OCI-LY1 (cell line): ENCODE measurements around the gene CRHR1.

Source experiments
- H2AFZ ChIP-seq: fragments of 200-600 bp; sonication (generic), shearing (Covaris generic); 2 replicates; pipeline ENCODE4 v1.6.0; 2014; ENCODE audit warnings: antibody characterized with exemption, mild to moderate bottlenecking, low read length
- H3F3A ChIP-seq: fragments of 200-600 bp; sonication (generic), shearing (Covaris generic); 2 replicates; pipeline ENCODE4 v1.6.0; 2014; ENCODE audit warnings: mild to moderate bottlenecking, antibody characterized with exemption, low read length, moderate library complexity; ENCODE audit not compliant: insufficient read depth
- H3K27ac ChIP-seq: fragments of 200-600 bp; sonication (generic); 2 replicates; pipeline ENCODE4 v1.5.1; 2014; ENCODE audit warnings: low read length, mixed run types, mild to moderate bottlenecking, low read depth; ENCODE audit not compliant: poor library complexity, severe bottlenecking
- H3K27me3 ChIP-seq: fragments of 200-600 bp; sonication (generic); 2 replicates; pipeline ENCODE4 v1.6.0; 2014; ENCODE audit warnings: antibody characterized with exemption, mild to moderate bottlenecking, low read length, moderate library complexity; ENCODE audit not compliant: insufficient read depth
- H3K36me3 ChIP-seq: fragments of 200-600 bp; sonication (generic); 2 replicates; pipeline ENCODE4 v1.6.1; 2014; ENCODE audit warnings: mild to moderate bottlenecking, antibody characterized with exemption, low read length, moderate library complexity, mixed read lengths; ENCODE audit not compliant: insufficient read depth
- H3K4me1 ChIP-seq: fragments of 200-600 bp; sonication (generic); 2 replicates; pipeline ENCODE4 v1.5.1; 2014; ENCODE audit warnings: mild to moderate bottlenecking, low read length, moderate library complexity; ENCODE audit not compliant: insufficient read depth, severe bottlenecking
- H3K4me2 ChIP-seq: fragments of 200-600 bp; sonication (generic), shearing (Covaris generic); 2 replicates; pipeline ENCODE4 v1.6.1; 2014; ENCODE audit warnings: low read length
- H3K4me3 ChIP-seq: fragments of 200-600 bp; sonication (generic); 2 replicates; pipeline ENCODE4 v1.5.1; 2014; ENCODE audit warnings: low read length, low read depth, mild to moderate bottlenecking, mixed read lengths; ENCODE audit not compliant: poor library complexity, severe bottlenecking
- H3K79me2 ChIP-seq: fragments of 200-600 bp; shearing (Covaris generic); 2 replicates; pipeline ENCODE4 v1.6.1; 2016; ENCODE audit warnings: mixed run types, low read length, mixed read lengths; ENCODE audit not compliant: insufficient read depth
- H3K9ac ChIP-seq: fragments of 200-600 bp; sonication (generic), shearing (Covaris generic); 2 replicates; pipeline ENCODE4 v1.6.1; 2014; ENCODE audit warnings: mild to moderate bottlenecking, low read length, mixed read lengths
- H3K9me2 ChIP-seq: fragments of 200-600 bp; sonication (generic), shearing (Covaris generic); 2 replicates; pipeline ENCODE4 v1.6.1; 2014; ENCODE audit warnings: low read depth, mild to moderate bottlenecking, low read length, mixed read lengths
- H3K9me3 ChIP-seq: fragments of 200-600 bp; shearing (Covaris generic); 2 replicates; pipeline ENCODE4 v1.6.1; 2014; ENCODE audit warnings: low read length, mixed read lengths
- H4K20me1 ChIP-seq: fragments of 200-600 bp; sonication (generic), shearing (Covaris generic); 2 replicates; pipeline ENCODE4 v1.6.0; 2016; ENCODE audit warnings: mild to moderate bottlenecking, low read length; ENCODE audit not compliant: insufficient read depth
- CTCF ChIP-seq: fragments of 200-600 bp; sonication (generic), shearing (Covaris generic); IDR thresholded peaks from 2 replicates; pipeline ENCODE4 v1.5.1; 2017; ENCODE audit warnings: mild to moderate bottlenecking, antibody characterized with exemption, low read length, moderate library complexity, mixed read lengths
- EZH2 ChIP-seq: fragments of 200-600 bp; sonication (generic), shearing (Covaris generic); IDR thresholded peaks from 2 replicates; pipeline ENCODE4 v1.8.0; 2017; ENCODE audit warnings: borderline replicate concordance, mixed run types, mild to moderate bottlenecking, antibody characterized with exemption, low read length, moderate library complexity, mixed read lengths

Gene CRHR1

GRCh38 chr17:45782889-45783592 is 1.1 kb upstream of the CRHR1 start:
- H3K79me2 ChIP-seq, result no peaks in the 10 kb centered on the region
- H3K4me2 ChIP-seq, result no peak overlapping the region
- H3K9me2 ChIP-seq, result no peaks in the 10 kb centered on the region
- H3K27me3 ChIP-seq, result no peaks in the 10 kb centered on the region
- H3K9me3 ChIP-seq, result no peaks in the 10 kb centered on the region
- no peak overlapping the region for H2AFZ ChIP-seq
- H3F3A ChIP-seq, result no peaks in the 10 kb centered on the region
- H3K36me3 ChIP-seq, result no peaks in the 10 kb centered on the region
- H3K27ac ChIP-seq, result no peak overlapping the region
- H3K4me3 ChIP-seq, result no peak overlapping the region
- no peak overlapping the region for H3K9ac ChIP-seq
- TF ChIP-seq EZH2 (no peak), CTCF (0 out of 2 replicates have a peak, but pooled peaks have one; percentile 7)
- no peaks in the 10 kb centered on the region for H3K4me1 ChIP-seq
- H4K20me1 ChIP-seq, result no peaks in the 10 kb centered on the region

- H3K27ac ChIP-seq, result no peak overlapping the region
- no peaks in the 10 kb centered on the region for H3K36me3 ChIP-seq
- H3K9me3 ChIP-seq, result no peaks in the 10 kb centered on the region
- H3K4me3 ChIP-seq, result no peak overlapping the region
- no peak overlapping the region for H2AFZ ChIP-seq
- H4K20me1 ChIP-seq, result no peaks in the 10 kb centered on the region
- H3K79me2 ChIP-seq, result no peaks in the 10 kb centered on the region
- no peaks in the 10 kb centered on the region for H3K27me3 ChIP-seq
- H3F3A ChIP-seq, result no peaks in the 10 kb centered on the region
- TF ChIP-seq EZH2, result no peak
- no peak for TF ChIP-seq CTCF
- no peaks in the 10 kb centered on the region for H3K9me2 ChIP-seq
- no peak overlapping the region for H3K4me2 ChIP-seq
- H3K4me1 ChIP-seq, result no peaks in the 10 kb centered on the region
- no peak overlapping the region for H3K9ac ChIP-seq
These were observed 377 bp upstream of the CRHR1 start for GRCh38 chr17:45783593-45784292.

- H3F3A ChIP-seq, result no peaks in the 10 kb centered on the region
- no peaks in the 10 kb centered on the region for H4K20me1 ChIP-seq
- no peaks in the 10 kb centered on the region for H3K36me3 ChIP-seq
- no peaks in the 10 kb centered on the region for H3K4me1 ChIP-seq
- H3K79me2 ChIP-seq, result no peaks in the 10 kb centered on the region
- H3K9ac ChIP-seq, result no peak overlapping the region
- TF ChIP-seq CTCF (no peak), EZH2 (no peak)
- H3K4me2 ChIP-seq, result no peak overlapping the region
- H3K27me3 ChIP-seq, result no peaks in the 10 kb centered on the region
- H2AFZ ChIP-seq, result no peak overlapping the region
- H3K9me2 ChIP-seq, result no peaks in the 10 kb centered on the region
- H3K4me3 ChIP-seq, result no peak overlapping the region
- H3K27ac ChIP-seq, result no peak overlapping the region
- H3K9me3 ChIP-seq, result no peaks in the 10 kb centered on the region
These were observed 790 bp downstream of the CRHR1 start for GRCh38 chr17:45784741-45785479.
